Epithelial cell of esophagus (primary cell): Measurements from ENCODE around the gene RIOX2.

Source experiments
- DNase-seq: peaks from one replicate; pipeline ENCODE4 v3.0.0; 2010; ENCODE audit warnings: low read depth
- H3K4me3 ChIP-seq: 2 replicates; pipeline ENCODE4 v1.5.1; 2011; ENCODE audit warnings: mild to moderate bottlenecking, low read length, control low read depth
- CTCF ChIP-seq: IDR thresholded peaks from 2 replicates; pipeline ENCODE4 v1.5.1; 2011; ENCODE audit warnings: low read depth, mild to moderate bottlenecking, low read length, control low read depth, inconsistent platforms; ENCODE audit not compliant: insufficient read depth; ENCODE audit errors: missing control alignments

The RIOX2 gene

GRCh38 chr3:97948351-97949109 lies 23.7 kb downstream of the RIOX2 start:
- TF ChIP-seq CTCF, result no peak
- DNase-seq, result no peak
- no peak overlapping the region for H3K4me3 ChIP-seq

- no peak for TF ChIP-seq CTCF
- peak; percentile 33 for DNase-seq
- H3K4me3 ChIP-seq, result no peak overlapping the region
Measured at GRCh38 chr3:97942801-97943546, 29.3 kb downstream of the RIOX2 start.

- no peak overlapping the region for H3K4me3 ChIP-seq
- TF ChIP-seq CTCF, result peak; percentile 13
- DNase-seq, result peak; percentile 26
Measured at GRCh38 chr3:97940034-97940433, 32.2 kb downstream of the RIOX2 start.

GRCh38 chr3:97939401-97939800 lies 32.8 kb downstream of the RIOX2 start:
- no peak for TF ChIP-seq CTCF
- DNase-seq, result no peak
- H3K4me3 ChIP-seq, result no peak overlapping the region

- no peak overlapping the region for H3K4me3 ChIP-seq
- TF ChIP-seq CTCF, result no peak
- DNase-seq, result no peak
Measured at GRCh38 chr3:97938444-97938843, 33.8 kb downstream of the RIOX2 start.

GRCh38 chr3:97937205-97937604 lies 35.0 kb downstream of the RIOX2 start:
- no peak overlapping the region for H3K4me3 ChIP-seq
- DNase-seq, result no peak
- TF ChIP-seq CTCF, result no peak
